Uterus (tissue), 4 donors: ENCODE data around the gene SF3B2. TPM values are rescaled to one million over a fixed set of nuclear protein-coding genes. Genes with fewer than 3 reads are reported as not detected.
"Not testable (repeated sequence)": the region's sequence is repeated elsewhere in the genome, so short reads cannot be mapped to it uniquely, and the experiment has no call there.

Experiments
- DNase-seq, 2 donors: peaks; one replicate each; pipeline ENCODE4 v3.0.0-alpha.2; 2019 to 2020
- H3K27ac ChIP-seq, 2 donors: fragments of 200-600 bp; sonication (generic); 1 replicate in 1 of 2; 2 replicates in 1 of 2; pipeline ENCODE4 v1.5.1; 2016 to 2018
- H3K27me3 ChIP-seq, 2 donors: fragments of 200-600 bp; sonication (generic); one replicate each; pipeline ENCODE4 v1.5.1; 2018 to 2019; ENCODE audit warnings: control low read depth in 1 of 2
- H3K36me3 ChIP-seq, 2 donors: fragments of 200-600 bp; sonication (generic); one replicate each; pipeline ENCODE4 v1.5.1; 2019; ENCODE audit warnings: control low read depth in 1 of 2
- H3K4me1 ChIP-seq, 2 donors: fragments of 200-600 bp; sonication (generic); one replicate each; pipeline ENCODE4 v1.5.1; 2018 to 2019; ENCODE audit warnings: control low read depth in 1 of 2
- H3K4me3 ChIP-seq, 2 donors: fragments of 200-600 bp; sonication (generic); 1 replicate in 1 of 2; 2 replicates in 1 of 2; pipeline ENCODE4 v1.5.1; 2018 to 2019; ENCODE audit warnings: mild to moderate bottlenecking in 1 of 2
- H3K9me3 ChIP-seq, 2 donors: fragments of 200-600 bp; sonication (generic); one replicate each; pipeline ENCODE4 v1.5.1; 2019; ENCODE audit warnings: control low read depth in 1 of 2
- POLR2A ChIP-seq, 2 donors: fragments of 450-650 bp; IDR thresholded peaks; one replicate each; pipeline ENCODE4 v1.6.1; 2016; ENCODE audit warnings: antibody characterized with exemption in 2 of 2, mild to moderate bottlenecking in 1 of 2, moderate library complexity in 1 of 2
- intact Hi-C: fragments of 100-400 bp; cut with DNase I; formaldehyde crosslinking; loops from one replicate; pipeline ENCODE4 v1.15.1; 2023; ENCODE audit warnings: low total_unique reads
- total RNA-seq, 4 donors: library from RNA; depleted of rRNA in 3 of 4; stranded (reverse); fragments of >200 nt in 3 of 4; gene quantifications; one replicate each; pipeline versions ENCODE4 v1.1.0 to v1.2.4, GENCODE V29; 2014 to 2023
- TF ChIP-seq, protein P1 (sequence below), 4 experiments: fragments of 200-600 bp in 2 of 4; fragments of 450-650 bp in 2 of 4; sonication (generic) in 2 of 4; IDR thresholded peaks; one replicate each; pipeline ENCODE4 v1.5.1; 2016 to 2019; ENCODE audit warnings: antibody characterized with exemption in 4 of 4, mild to moderate bottlenecking in 2 of 4, moderate library complexity in 1 of 4
- donor health status: DM: yes; HTN: yes; CAD: no.

SF3B2 gene
- total RNA-seq, 4 donors from 2014 or later = 59.9 to 195 (median 106) TPM

DNA sequence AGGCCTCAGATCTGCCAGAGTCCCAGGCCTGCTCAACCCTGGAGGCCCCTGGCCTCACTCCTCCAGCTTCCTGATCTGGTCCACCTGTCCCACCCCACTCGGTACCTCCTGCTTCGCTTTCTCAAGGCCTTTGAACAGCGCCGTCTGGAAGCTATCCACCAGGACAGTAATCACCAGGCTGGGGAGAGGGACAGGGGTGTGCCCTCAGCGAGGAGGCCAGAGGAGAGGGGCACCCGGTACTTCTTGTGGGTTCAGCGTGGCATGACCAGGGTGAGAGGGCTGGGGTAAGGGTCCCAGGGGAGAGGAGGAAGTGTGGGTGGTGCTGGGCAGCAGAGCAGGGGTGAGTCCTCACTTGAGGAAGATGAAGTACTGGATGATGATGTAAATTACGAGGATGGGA, 32.0 kb upstream of the SF3B2 start:
- no peaks in the 10 kb centered on the region for H3K36me3 ChIP-seq
- no peaks in the 10 kb centered on the region for H3K4me1 ChIP-seq
- TF ChIP-seq, protein P1, sequence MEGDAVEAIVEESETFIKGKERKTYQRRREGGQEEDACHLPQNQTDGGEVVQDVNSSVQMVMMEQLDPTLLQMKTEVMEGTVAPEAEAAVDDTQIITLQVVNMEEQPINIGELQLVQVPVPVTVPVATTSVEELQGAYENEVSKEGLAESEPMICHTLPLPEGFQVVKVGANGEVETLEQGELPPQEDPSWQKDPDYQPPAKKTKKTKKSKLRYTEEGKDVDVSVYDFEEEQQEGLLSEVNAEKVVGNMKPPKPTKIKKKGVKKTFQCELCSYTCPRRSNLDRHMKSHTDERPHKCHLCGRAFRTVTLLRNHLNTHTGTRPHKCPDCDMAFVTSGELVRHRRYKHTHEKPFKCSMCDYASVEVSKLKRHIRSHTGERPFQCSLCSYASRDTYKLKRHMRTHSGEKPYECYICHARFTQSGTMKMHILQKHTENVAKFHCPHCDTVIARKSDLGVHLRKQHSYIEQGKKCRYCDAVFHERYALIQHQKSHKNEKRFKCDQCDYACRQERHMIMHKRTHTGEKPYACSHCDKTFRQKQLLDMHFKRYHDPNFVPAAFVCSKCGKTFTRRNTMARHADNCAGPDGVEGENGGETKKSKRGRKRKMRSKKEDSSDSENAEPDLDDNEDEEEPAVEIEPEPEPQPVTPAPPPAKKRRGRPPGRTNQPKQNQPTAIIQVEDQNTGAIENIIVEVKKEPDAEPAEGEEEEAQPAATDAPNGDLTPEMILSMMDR (IDR thresholded peaks at IDR 0.05) = no peak
- TF ChIP-seq POLR2A (IDR thresholded peaks at IDR 0.05) = no peak
- no peak for DNase-seq
- H3K27ac ChIP-seq = no peak overlapping the region
- H3K27me3 ChIP-seq = no peaks in the 10 kb centered on the region
- intact Hi-C loops = no loop called here
- no peaks in the 10 kb centered on the region for H3K9me3 ChIP-seq
- no peak overlapping the region for H3K4me3 ChIP-seq

DNA sequence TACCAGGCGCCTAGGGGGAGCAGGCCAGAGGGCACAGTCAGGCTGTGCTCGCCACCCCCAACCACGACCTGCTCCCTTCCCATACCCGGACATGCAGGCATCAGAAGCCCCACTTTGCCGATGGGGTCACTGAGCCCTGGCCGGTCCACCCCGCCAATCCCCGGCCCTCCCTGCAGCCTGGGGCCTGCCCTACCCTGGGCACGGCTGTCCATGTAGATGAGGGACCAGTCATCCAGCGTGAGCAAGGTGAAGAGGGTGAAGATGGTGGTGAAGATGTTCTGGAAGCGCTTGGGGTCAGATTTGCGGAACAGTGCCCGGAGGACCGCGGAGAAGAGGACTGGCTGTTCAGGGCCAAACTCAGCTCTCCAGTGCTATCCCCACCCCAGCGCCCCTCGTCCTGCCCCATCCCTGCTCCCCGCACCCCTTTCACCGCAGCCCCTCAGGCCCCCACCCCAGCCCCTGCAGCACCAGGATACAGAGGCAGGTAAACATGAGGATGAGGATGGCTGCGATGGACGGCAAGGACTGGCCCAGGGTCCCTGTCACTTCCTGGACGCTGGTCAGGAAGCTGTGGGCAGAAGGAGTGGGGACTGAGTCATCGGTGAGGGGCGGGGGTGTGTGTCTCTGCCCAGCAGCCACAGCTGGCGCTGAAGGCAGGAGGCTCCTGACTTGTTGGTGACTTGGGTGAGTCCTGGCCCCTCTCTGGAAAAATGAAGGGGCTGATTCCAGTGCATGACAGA, 31.4 kb upstream of the SF3B2 start:
- no peaks in the 10 kb centered on the region for H3K4me1 ChIP-seq
- no peaks in the 10 kb centered on the region for H3K27me3 ChIP-seq
- no peak overlapping the region for H3K4me3 ChIP-seq
- no peak overlapping the region for H3K27ac ChIP-seq
- TF ChIP-seq, protein P1 (IDR thresholded peaks at IDR 0.05) = no peak
- TF ChIP-seq POLR2A (IDR thresholded peaks at IDR 0.05) = no peak
- intact Hi-C loops = no loop called here
- H3K36me3 ChIP-seq = no peaks in the 10 kb centered on the region
- no peak for DNase-seq
- no peaks in the 10 kb centered on the region for H3K9me3 ChIP-seq

DNA sequence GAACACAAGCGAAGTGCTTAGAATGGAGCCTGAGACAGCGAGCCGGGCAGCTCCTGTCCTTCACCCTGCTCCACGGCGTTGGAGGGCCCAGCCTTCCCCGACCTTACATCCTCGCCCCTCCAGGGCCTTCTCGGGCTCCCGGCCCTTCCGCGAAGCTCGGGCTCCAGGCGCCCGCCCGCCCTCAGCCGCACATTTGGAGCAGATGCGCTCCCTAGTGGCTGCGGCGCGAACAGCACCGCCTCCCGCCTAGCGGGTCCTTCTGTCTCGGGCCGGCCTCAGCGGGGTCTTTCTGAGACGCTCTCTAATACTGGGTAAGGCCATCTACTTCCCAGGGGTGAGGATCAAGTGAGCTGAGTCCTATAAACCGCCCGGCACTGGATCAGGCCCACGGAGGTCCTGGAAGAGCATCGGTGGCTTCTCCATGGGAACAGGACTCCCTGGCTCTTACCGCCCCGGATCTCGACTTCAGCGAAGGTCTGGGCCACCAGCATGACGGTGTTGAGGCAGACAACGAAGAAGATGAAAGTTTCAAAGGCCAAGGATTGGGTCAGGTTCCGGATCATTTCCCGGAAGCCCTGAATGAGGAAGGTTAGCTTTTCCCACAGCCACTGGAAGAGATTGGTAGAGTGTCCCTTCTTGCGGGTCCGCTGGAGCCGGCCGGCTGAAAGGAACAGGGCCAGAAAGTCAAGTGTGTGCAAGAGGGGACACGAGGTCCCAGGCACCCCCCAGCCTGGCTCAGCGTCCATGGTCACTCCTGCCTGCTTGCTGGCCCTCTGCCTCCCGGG, 29.6 kb upstream of the SF3B2 start:
- TF ChIP-seq, protein P1 (IDR thresholded peaks at IDR 0.05) = peak; percentile 78 to 96 (median 88)
- no peak for TF ChIP-seq POLR2A (IDR thresholded peaks at IDR 0.05)
- peak; percentile 44 to 75 for DNase-seq
- Histone ChIP-seq H3K27ac (no peak overlapping the region), H3K4me3 (no peak overlapping the region), H3K9me3 (no peaks in the 10 kb centered on the region), H3K27me3 (no peaks in the 10 kb centered on the region), H3K4me1 (no peaks in the 10 kb centered on the region), H3K36me3 (no peaks in the 10 kb centered on the region)
- intact Hi-C loops = no loop called here

DNA sequence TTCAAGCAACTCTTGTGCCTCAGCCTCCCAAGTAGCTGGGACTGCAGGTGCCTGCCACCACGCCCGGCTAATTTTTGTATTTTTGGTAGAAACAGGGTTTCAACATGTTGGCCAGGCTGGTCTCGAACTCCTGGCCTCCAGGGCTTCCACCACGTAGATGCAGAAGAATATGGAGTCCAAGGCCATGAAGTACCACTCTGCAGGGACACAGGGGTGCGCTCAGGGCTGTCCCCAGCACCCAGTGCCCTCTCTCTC, 29.1 kb upstream of the SF3B2 start:
- H3K36me3 ChIP-seq, H3K27ac ChIP-seq, H3K4me1 ChIP-seq, H3K9me3 ChIP-seq, intact Hi-C loops, H3K4me3 ChIP-seq, DNase-seq, H3K27me3 ChIP-seq: not testable (repeated sequence)

DNA sequence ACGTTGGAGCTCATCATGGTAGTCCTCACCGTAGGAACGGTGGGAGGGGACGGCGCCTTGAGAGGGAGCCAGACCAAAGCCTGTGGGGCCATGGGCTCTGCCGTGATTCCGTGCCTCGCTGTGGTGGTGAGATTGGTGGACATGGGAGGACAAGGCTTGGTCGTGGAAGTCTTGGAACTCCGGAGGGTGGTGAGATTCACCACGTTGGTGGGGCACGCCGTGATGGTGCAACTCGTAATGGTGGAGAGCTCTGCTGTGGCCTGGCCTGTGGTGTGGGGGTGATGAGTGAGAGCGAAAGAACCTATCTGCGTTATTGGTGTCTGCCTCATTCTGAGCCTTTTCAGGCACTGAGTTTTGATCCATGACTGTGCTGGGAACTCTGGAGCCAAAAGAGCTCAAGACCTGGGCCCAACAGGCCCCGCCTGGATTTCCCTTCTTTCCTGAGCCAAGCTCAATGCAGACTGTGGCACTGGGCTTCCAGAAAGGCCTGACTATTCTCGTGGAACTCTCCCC, 26.1 kb upstream of the SF3B2 start, which contains the start of gene CATSPER1:
TSS of gene CATSPER1 (minus strand) at position 463 of the 513 bp plus-strand sequence. CDS start at position 363, 100 bp downstream.
- H3K27me3 ChIP-seq = no peaks in the 10 kb centered on the region
- no peaks in the 10 kb centered on the region for H3K36me3 ChIP-seq
- H3K27ac ChIP-seq = no peak within 1 kb of the TSS
- TF ChIP-seq, protein P1 (IDR thresholded peaks at IDR 0.05) = no peak
- no peak for TF ChIP-seq POLR2A (IDR thresholded peaks at IDR 0.05)
- intact Hi-C loops = no loop called here
- DNase-seq = no peak
- H3K4me3 ChIP-seq = no peak within 1 kb of the TSS
- H3K9me3 ChIP-seq = no peaks in the 10 kb centered on the region
- H3K4me1 ChIP-seq = no peaks in the 10 kb centered on the region
